GM12878 (cell line): ENCODE measurements around the gene TMEM212. TPM values are rescaled to one million over a fixed set of nuclear protein-coding genes. Genes with fewer than 3 reads are reported as not detected.

Experiments used
- BACH1 ChIP-seq: fragments of 450-650 bp; IDR thresholded peaks from 2 replicates; pipeline ENCODE4 v1.6.1; 2017; ENCODE audit warnings: mild to moderate bottlenecking, borderline replicate concordance
- EP300 ChIP-seq, 2 experiments: fragments of 150-350 bp in 1 of 2; IDR thresholded peaks; 2 replicates each; pipeline ENCODE4 v1.6.1; 2011 to 2012; ENCODE audit warnings: low read depth in 2 of 2, low read length in 2 of 2, borderline replicate concordance in 1 of 2, improper control_type of control experiment in 1 of 2, inconsistent platforms in 1 of 2; ENCODE audit not compliant: control insufficient read depth in 1 of 2
- ETV6 ChIP-seq, 2 experiments: fragments of 450-650 bp in 1 of 2; IDR thresholded peaks in 1 of 2; conservative IDR thresholded peaks in 1 of 2; 2 replicates each; pipeline ENCODE4 v1.6.1; 2014; ENCODE audit warnings: antibody characterized with exemption in 1 of 2, borderline replicate concordance in 1 of 2, low read depth in 1 of 2, mild to moderate bottlenecking in 1 of 2, moderate library complexity in 1 of 2
- MEF2B ChIP-seq: fragments of 450-650 bp; IDR thresholded peaks from 2 replicates; pipeline ENCODE4 v1.6.1; 2018; ENCODE audit warnings: mild to moderate bottlenecking, moderate library complexity; ENCODE audit not compliant: partially characterized antibody, poor library complexity, severe bottlenecking
- MYC ChIP-seq: IDR thresholded peaks from 2 replicates; pipeline ENCODE4 v1.6.1; 2011; ENCODE audit warnings: mild to moderate bottlenecking, low read length, moderate library complexity, inconsistent platforms; ENCODE audit not compliant: insufficient read depth, insufficient replicate concordance, insufficient read length, severe bottlenecking
- NRF1 ChIP-seq: conservative IDR thresholded peaks from 2 replicates; pipeline ENCODE4 v1.6.1; 2011; ENCODE audit warnings: mild to moderate bottlenecking, low read depth, low read length, improper control_type of control experiment
- PBX3 ChIP-seq: IDR thresholded peaks from 2 replicates; pipeline ENCODE4 v1.6.1; 2011; ENCODE audit warnings: mild to moderate bottlenecking, low read depth, low read length, moderate library complexity; ENCODE audit not compliant: insufficient replicate concordance
- POLR2AphosphoS5 ChIP-seq: IDR thresholded peaks from 2 replicates; pipeline ENCODE4 v1.6.1; 2011; ENCODE audit warnings: mild to moderate bottlenecking, low read length, inconsistent platforms
- SKIL ChIP-seq: fragments of 450-650 bp; IDR thresholded peaks from 2 replicates; pipeline ENCODE4 v1.6.1; 2017; ENCODE audit warnings: mild to moderate bottlenecking, low read depth, inconsistent platforms; ENCODE audit not compliant: poor library complexity, severe bottlenecking
- SMAD1 ChIP-seq: fragments of 450-650 bp; IDR thresholded peaks from 2 replicates; pipeline ENCODE4 v1.6.1; 2018; ENCODE audit warnings: mild to moderate bottlenecking, low read depth; ENCODE audit not compliant: partially characterized antibody
- TCF12 ChIP-seq: IDR thresholded peaks from 2 replicates; pipeline ENCODE4 v1.6.1; 2011; ENCODE audit warnings: low read depth, mild to moderate bottlenecking, low read length
- YBX1 ChIP-seq: fragments of 450-650 bp; IDR thresholded peaks from 2 replicates; pipeline ENCODE4 v1.6.1; 2016; ENCODE audit warnings: antibody characterized with exemption
- polyA plus RNA-seq, 11 experiments: library from polyadenylated mRNA; depleted of rRNA in 4 of 11; unstranded in 6 of 11; stranded (reverse) in 5 of 11; fragments of >200 nt; fragmentation: Nextera tagmentation in 4 of 11; fragmentation: Illumina TruSeq in 1 of 11; extraction: Ambion mirVana in 4 of 11; extraction: Trizol in 1 of 11; gene quantifications; 1 replicate in 1 of 11; 2 replicates in 10 of 11; pipeline versions ENCODE4 v1.2.1 to v1.2.3, GENCODE V29; 2011 to 2016; ENCODE audit warnings: inconsistent platforms in 2 of 11, missing spikeins in 2 of 11, low read depth in 1 of 11
- total RNA-seq, 4 experiments: library from RNA; depleted of rRNA in 3 of 4; stranded (reverse); fragments of >200 nt in 3 of 4; fragmentation: Illumina TruSeq in 1 of 4; extraction: Trizol in 1 of 4; gene quantifications; 2 replicates each; pipeline versions ENCODE4 v1.2.1 to v1.2.3, GENCODE V29; 2013 to 2021
- TF ChIP-seq, protein P1 (sequence below): fragments of 450-650 bp; formaldehyde crosslinking; IDR thresholded peaks from 2 replicates; pipeline ENCODE4 v1.5.0; 2022; ENCODE audit warnings: mild to moderate bottlenecking, missing genetic modification characterization
- TF ChIP-seq, protein P2 (sequence below): IDR thresholded peaks from 2 replicates; pipeline ENCODE4 v1.6.1; 2011; ENCODE audit warnings: borderline replicate concordance, low read depth, mild to moderate bottlenecking, moderate library complexity, mixed read lengths, low read length; ENCODE audit not compliant: insufficient read depth; ENCODE audit errors: extremely low read length
- TF ChIP-seq, protein P3 (sequence below): fragments of 450-650 bp; IDR thresholded peaks from 2 replicates; pipeline ENCODE4 v1.6.1; 2017; ENCODE audit warnings: mild to moderate bottlenecking, moderate library complexity

The TMEM212 gene
- total and polyA plus RNA-seq, 10 of the 15 experiments (the other 5 are each of a cell fraction or from before 2014, with no cell fraction given): not detected

GRCh38 chr3:171797265-171797679, 45.9 kb upstream of the TMEM212 start (continued):
- TF ChIP-seq, protein P1, sequence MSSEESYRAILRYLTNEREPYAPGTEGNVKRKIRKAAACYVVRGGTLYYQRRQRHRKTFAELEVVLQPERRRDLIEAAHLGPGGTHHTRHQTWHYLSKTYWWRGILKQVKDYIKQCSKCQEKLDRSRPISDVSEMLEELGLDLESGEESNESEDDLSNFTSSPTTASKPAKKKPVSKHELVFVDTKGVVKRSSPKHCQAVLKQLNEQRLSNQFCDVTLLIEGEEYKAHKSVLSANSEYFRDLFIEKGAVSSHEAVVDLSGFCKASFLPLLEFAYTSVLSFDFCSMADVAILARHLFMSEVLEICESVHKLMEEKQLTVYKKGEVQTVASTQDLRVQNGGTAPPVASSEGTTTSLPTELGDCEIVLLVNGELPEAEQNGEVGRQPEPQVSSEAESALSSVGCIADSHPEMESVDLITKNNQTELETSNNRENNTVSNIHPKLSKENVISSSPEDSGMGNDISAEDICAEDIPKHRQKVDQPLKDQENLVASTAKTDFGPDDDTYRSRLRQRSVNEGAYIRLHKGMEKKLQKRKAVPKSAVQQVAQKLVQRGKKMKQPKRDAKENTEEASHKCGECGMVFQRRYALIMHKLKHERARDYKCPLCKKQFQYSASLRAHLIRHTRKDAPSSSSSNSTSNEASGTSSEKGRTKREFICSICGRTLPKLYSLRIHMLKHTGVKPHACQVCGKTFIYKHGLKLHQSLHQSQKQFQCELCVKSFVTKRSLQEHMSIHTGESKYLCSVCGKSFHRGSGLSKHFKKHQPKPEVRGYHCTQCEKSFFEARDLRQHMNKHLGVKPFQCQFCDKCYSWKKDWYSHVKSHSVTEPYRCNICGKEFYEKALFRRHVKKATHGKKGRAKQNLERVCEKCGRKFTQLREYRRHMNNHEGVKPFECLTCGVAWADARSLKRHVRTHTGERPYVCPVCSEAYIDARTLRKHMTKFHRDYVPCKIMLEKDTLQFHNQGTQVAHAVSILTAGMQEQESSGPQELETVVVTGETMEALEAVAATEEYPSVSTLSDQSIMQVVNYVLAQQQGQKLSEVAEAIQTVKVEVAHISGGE (CRISPR knock-in tag): no peak
- TF ChIP-seq, protein P2, sequence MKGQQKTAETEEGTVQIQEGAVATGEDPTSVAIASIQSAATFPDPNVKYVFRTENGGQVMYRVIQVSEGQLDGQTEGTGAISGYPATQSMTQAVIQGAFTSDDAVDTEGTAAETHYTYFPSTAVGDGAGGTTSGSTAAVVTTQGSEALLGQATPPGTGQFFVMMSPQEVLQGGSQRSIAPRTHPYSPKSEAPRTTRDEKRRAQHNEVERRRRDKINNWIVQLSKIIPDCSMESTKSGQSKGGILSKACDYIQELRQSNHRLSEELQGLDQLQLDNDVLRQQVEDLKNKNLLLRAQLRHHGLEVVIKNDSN: no peak
- TF ChIP-seq PBX3: no peak
- peak; percentile 91 for TF ChIP-seq SMAD1
- peak; percentile 36; the same call in 1 of the 2 replicates for TF ChIP-seq BACH1
- peak in 1 of 2 experiments; percentile 51; a peak in 2 of 4 replicates for TF ChIP-seq EP300 (IDR thresholded peaks at IDR 0.05; ENCODE audit: borderline replicate concordance in 1 of 2, control insufficient read depth in 1 of 2, low read depth in 2 of 2, low read length in 2 of 2)
- TF ChIP-seq POLR2AphosphoS5: no peak
- TF ChIP-seq SKIL: peak; percentile 46
- peak; percentile 97 for TF ChIP-seq YBX1
- no peak for TF ChIP-seq NRF1
- TF ChIP-seq TCF12: peak; percentile 92
- TF ChIP-seq MYC: no peak
- peak; percentile 100 for TF ChIP-seq MEF2B
- TF ChIP-seq, protein P3, sequence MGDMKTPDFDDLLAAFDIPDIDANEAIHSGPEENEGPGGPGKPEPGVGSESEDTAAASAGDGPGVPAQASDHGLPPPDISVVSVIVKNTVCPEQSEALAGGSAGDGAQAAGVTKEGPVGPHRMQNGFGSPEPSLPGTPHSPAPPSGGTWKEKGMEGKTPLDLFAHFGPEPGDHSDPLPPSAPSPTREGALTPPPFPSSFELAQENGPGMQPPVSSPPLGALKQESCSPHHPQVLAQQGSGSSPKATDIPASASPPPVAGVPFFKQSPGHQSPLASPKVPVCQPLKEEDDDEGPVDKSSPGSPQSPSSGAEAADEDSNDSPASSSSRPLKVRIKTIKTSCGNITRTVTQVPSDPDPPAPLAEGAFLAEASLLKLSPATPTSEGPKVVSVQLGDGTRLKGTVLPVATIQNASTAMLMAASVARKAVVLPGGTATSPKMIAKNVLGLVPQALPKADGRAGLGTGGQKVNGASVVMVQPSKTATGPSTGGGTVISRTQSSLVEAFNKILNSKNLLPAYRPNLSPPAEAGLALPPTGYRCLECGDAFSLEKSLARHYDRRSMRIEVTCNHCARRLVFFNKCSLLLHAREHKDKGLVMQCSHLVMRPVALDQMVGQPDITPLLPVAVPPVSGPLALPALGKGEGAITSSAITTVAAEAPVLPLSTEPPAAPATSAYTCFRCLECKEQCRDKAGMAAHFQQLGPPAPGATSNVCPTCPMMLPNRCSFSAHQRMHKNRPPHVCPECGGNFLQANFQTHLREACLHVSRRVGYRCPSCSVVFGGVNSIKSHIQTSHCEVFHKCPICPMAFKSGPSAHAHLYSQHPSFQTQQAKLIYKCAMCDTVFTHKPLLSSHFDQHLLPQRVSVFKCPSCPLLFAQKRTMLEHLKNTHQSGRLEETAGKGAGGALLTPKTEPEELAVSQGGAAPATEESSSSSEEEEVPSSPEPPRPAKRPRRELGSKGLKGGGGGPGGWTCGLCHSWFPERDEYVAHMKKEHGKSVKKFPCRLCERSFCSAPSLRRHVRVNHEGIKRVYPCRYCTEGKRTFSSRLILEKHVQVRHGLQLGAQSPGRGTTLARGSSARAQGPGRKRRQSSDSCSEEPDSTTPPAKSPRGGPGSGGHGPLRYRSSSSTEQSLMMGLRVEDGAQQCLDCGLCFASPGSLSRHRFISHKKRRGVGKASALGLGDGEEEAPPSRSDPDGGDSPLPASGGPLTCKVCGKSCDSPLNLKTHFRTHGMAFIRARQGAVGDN: peak; percentile 21; the same call in 1 of the 2 replicates
- no peak for TF ChIP-seq ETV6 (conservative IDR thresholded peaks at IDR 0.05 in 1 of 2, IDR thresholded peaks at IDR 0.05 in 1 of 2; ENCODE audit: borderline replicate concordance in 1 of 2, low read depth in 1 of 2)
